KMS-11 (cell line): ENCODE data around the gene EDN2.

Experiments used
- H2AFZ ChIP-seq: fragments of 200-600 bp; sonication (generic); 2 replicates; pipeline ENCODE4 v1.6.1; 2016; ENCODE audit warnings: antibody characterized with exemption, mixed run types, low read depth
- H3K27ac ChIP-seq: fragments of 200-600 bp; sonication (generic); 2 replicates; pipeline ENCODE4 v1.6.1; 2016; ENCODE audit warnings: mild to moderate bottlenecking, mixed run types
- H3K27me3 ChIP-seq: fragments of 200-600 bp; sonication (generic); 2 replicates; pipeline ENCODE4 v1.6.1; 2017; ENCODE audit warnings: mild to moderate bottlenecking, low read depth, mixed run types, moderate library complexity; ENCODE audit not compliant: insufficient read depth
- H3K36me3 ChIP-seq: fragments of 200-600 bp; sonication (generic); 2 replicates; pipeline ENCODE4 v1.6.1; 2017; ENCODE audit warnings: mild to moderate bottlenecking, mixed run types; ENCODE audit not compliant: insufficient read depth
- H3K4me1 ChIP-seq: fragments of 200-600 bp; sonication (generic); 2 replicates; pipeline ENCODE4 v1.6.1; 2016; ENCODE audit warnings: mild to moderate bottlenecking, low read depth, mixed run types; ENCODE audit not compliant: poor library complexity, severe bottlenecking
- H3K4me2 ChIP-seq: fragments of 200-600 bp; sonication (generic); 2 replicates; pipeline ENCODE4 v1.7.0; 2016; ENCODE audit warnings: mild to moderate bottlenecking, mixed run types
- H3K4me3 ChIP-seq: fragments of 200-600 bp; sonication (generic); IDR thresholded peaks from 2 replicates; pipeline ENCODE4 v1.6.1; 2017; ENCODE audit warnings: low read depth, low read length, mixed read lengths; ENCODE audit not compliant: insufficient read depth
- H3K79me2 ChIP-seq: fragments of 200-600 bp; sonication (generic); 2 replicates; pipeline ENCODE4 v1.6.1; 2016; ENCODE audit warnings: low read depth, mixed run types; ENCODE audit not compliant: insufficient read depth
- H3K9ac ChIP-seq: fragments of 200-600 bp; sonication (generic); 2 replicates; pipeline ENCODE4 v1.6.1; 2016; ENCODE audit warnings: mild to moderate bottlenecking, mixed run types
- H4K20me1 ChIP-seq: fragments of 200-600 bp; sonication (generic); 2 replicates; pipeline ENCODE4 v1.6.1; 2016; ENCODE audit warnings: mild to moderate bottlenecking, mixed run types; ENCODE audit not compliant: insufficient read depth
- CTCF ChIP-seq: fragments of 200-600 bp; sonication (generic); conservative IDR thresholded peaks from 2 replicates; pipeline ENCODE4 v1.6.1; 2017; ENCODE audit warnings: low read depth, mild to moderate bottlenecking, antibody characterized with exemption, low read length, moderate library complexity, mixed read lengths

The EDN2 gene

GRCh38 chr1:41475346-41475745 is 9.1 kb downstream of the EDN2 start:
- no peak overlapping the region for H3K4me3 ChIP-seq
- peaks cover 13% of the 10 kb centered on the region for H3K4me1 ChIP-seq
- no peak overlapping the region for H3K4me2 ChIP-seq
- H3K27ac ChIP-seq = no peak overlapping the region
- H3K9ac ChIP-seq = no peak overlapping the region
- no peaks in the 10 kb centered on the region for H4K20me1 ChIP-seq
- H3K36me3 ChIP-seq = no peaks in the 10 kb centered on the region
- no peak for TF ChIP-seq CTCF
- no peaks in the 10 kb centered on the region for H3K79me2 ChIP-seq
- H2AFZ ChIP-seq = no peak overlapping the region
- no peaks in the 10 kb centered on the region for H3K27me3 ChIP-seq

- no peak overlapping the region for H3K4me2 ChIP-seq
- TF ChIP-seq CTCF = no peak
These were observed 9.8 kb downstream of the EDN2 start for GRCh38 chr1:41474490-41475271.

GRCh38 chr1:41473738-41474362 is 10.6 kb downstream of the EDN2 start:
- no peak overlapping the region for H3K4me2 ChIP-seq
- no peak overlapping the region for H2AFZ ChIP-seq
- peaks cover 10% of the 10 kb centered on the region for H3K4me1 ChIP-seq
- H4K20me1 ChIP-seq = no peaks in the 10 kb centered on the region
- no peaks in the 10 kb centered on the region for H3K79me2 ChIP-seq
- no peak for TF ChIP-seq CTCF
- H3K36me3 ChIP-seq = no peaks in the 10 kb centered on the region
- H3K27me3 ChIP-seq = no peaks in the 10 kb centered on the region
- no peak overlapping the region for H3K27ac ChIP-seq
- no peak overlapping the region for H3K4me3 ChIP-seq
- H3K9ac ChIP-seq = no peak overlapping the region

More at GRCh38 chr1:41474490-41475271, 9.8 kb downstream of the EDN2 start:
- no peaks in the 10 kb centered on the region for H4K20me1 ChIP-seq
- no peaks in the 10 kb centered on the region for H3K27me3 ChIP-seq
- H3K27ac ChIP-seq = no peak overlapping the region
- H2AFZ ChIP-seq = no peak overlapping the region
- H3K4me1 ChIP-seq = peaks cover 10% of the 10 kb centered on the region
- H3K79me2 ChIP-seq = no peaks in the 10 kb centered on the region
- no peaks in the 10 kb centered on the region for H3K36me3 ChIP-seq
- H3K4me3 ChIP-seq = no peak overlapping the region
- no peak overlapping the region for H3K9ac ChIP-seq

GRCh38 chr1:41471658-41472057 is 12.8 kb downstream of the EDN2 start:
- no peaks in the 10 kb centered on the region for H3K79me2 ChIP-seq
- H3K36me3 ChIP-seq = no peaks in the 10 kb centered on the region
- TF ChIP-seq CTCF = no peak
- no peak overlapping the region for H3K4me3 ChIP-seq
- H2AFZ ChIP-seq = no peak overlapping the region
- no peak overlapping the region for H3K9ac ChIP-seq
- H3K4me2 ChIP-seq = no peak overlapping the region
- H3K27ac ChIP-seq = no peak overlapping the region
- no peaks in the 10 kb centered on the region for H3K27me3 ChIP-seq
- no peaks in the 10 kb centered on the region for H4K20me1 ChIP-seq
- no peaks in the 10 kb centered on the region for H3K4me1 ChIP-seq
